Right lobe of liver (tissue), 4 donors: ENCODE data around the gene PSD4.

Source experiments
- CTCF ChIP-seq, 4 donors: fragments of 200-600 bp in 3 of 4; fragments of 450-650 bp in 1 of 4; IDR thresholded peaks; one replicate each; pipeline versions ENCODE4 v1.5.1 to v1.8.0; 2016 to 2022; ENCODE audit warnings: antibody characterized with exemption in 4 of 4, mild to moderate bottlenecking in 2 of 4
- POLR2A ChIP-seq: fragments of 450-650 bp; IDR thresholded peaks from one replicate; pipeline ENCODE4 v1.6.1; 2017; ENCODE audit warnings: antibody characterized with exemption, mild to moderate bottlenecking
- donor health status: DM: no; HTN: no; CAD: no.
- donor health status: DM: no; HTN: no; CAD: no.
- donor health status: DM: no; HTN: yes; CAD: no.

DNA sequence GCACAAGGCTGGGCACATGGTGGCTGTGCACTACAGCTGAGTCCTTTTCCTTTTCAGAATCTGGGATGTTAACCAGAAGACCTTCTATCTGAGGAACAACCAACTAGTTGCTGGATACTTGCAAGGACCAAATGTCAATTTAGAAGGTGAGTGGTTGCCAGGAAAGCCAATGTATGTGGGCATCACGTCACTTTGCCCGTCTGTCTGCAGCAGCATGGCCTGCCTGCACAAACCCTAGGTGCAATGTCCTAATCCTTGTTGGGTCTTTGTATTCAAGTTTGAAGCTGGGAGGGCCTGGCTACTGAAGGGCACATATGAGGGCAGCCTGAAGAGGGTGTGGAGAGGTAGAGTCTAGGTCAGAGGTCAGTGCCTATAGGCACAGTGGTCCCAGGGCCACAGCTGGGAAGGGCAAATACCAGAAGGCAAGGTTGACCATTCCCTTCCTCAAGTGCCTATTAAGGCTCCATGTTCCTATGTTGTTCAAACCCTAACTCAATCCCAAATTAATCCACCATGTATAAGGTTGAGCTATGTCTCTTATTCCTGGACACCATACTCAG, 44.2 kb upstream of the PSD4 start:
- TF ChIP-seq CTCF (IDR thresholded peaks at IDR 0.05) (no peak), POLR2A (no peak)
